Panc1 (cell line): ENCODE results near the gene MYT1. TPM values are rescaled to one million over a fixed set of nuclear protein-coding genes. Genes with fewer than 3 reads are reported as not detected.

Source experiments
- ATAC-seq: fragments of 200-7000 bp; cut with Tn5 transposase; 2 replicates; pipeline ENCODE4 v1.9.1; 2020; ENCODE audit warnings: mild to moderate bottlenecking, moderate library complexity
- BruUV-seq: library from RNA; stranded (reverse); fragments of 400-500 nt; replicated peaks from 2 replicates; lab custom pipeline; 2021; lab: Mats Ljungman, UMichigan
- CTCF ChIA-PET: fragments of 300-600 bp; sonication (Branson Sonifier 250); formaldehyde crosslinking; loops from one replicate; lab custom pipeline; 2022; ENCODE audit warnings: antibody characterized with exemption; lab: Charles Lee
- POLR2A ChIA-PET: fragments of 300-600 bp; sonication (Branson Sonifier 250); formaldehyde crosslinking; loops from one replicate; lab custom pipeline; 2022; ENCODE audit warnings: antibody characterized with exemption; lab: Charles Lee
- DNase-seq: peaks from one replicate; pipeline ENCODE4 v3.0.0-alpha.2; 2010; ENCODE audit warnings: low read depth, low spot score
- H3K27ac ChIP-seq: 2 replicates; pipeline ENCODE4 v1.5.1; 2011; ENCODE audit warnings: mild to moderate bottlenecking, low read length, inconsistent platforms
- H3K27me3 ChIP-seq: fragments of 200-500 bp; sonication (Bioruptor generic); 2 replicates; pipeline ENCODE4 v1.6.0; 2014; ENCODE audit warnings: low read length, inconsistent platforms; ENCODE audit not compliant: control insufficient read depth, insufficient read depth
- H3K36me3 ChIP-seq: fragments of 200-500 bp; sonication (Bioruptor generic); 2 replicates; pipeline ENCODE4 v1.5.1; 2014; ENCODE audit warnings: inconsistent platforms, mild to moderate bottlenecking, low read length, moderate library complexity; ENCODE audit not compliant: control insufficient read depth, insufficient read depth
- H3K4me1 ChIP-seq: 2 replicates; pipeline ENCODE4 v1.5.1; 2011; ENCODE audit warnings: inconsistent platforms, mild to moderate bottlenecking, low read length, moderate library complexity; ENCODE audit not compliant: control insufficient read depth, insufficient read depth
- H3K4me3 ChIP-seq, 2 experiments: 2 replicates each; pipeline ENCODE4 v1.5.1; 2011 to 2012; ENCODE audit warnings: low read depth in 2 of 2, low read length in 2 of 2, mild to moderate bottlenecking in 2 of 2, inconsistent platforms in 1 of 2, moderate library complexity in 1 of 2
- H3K9me3 ChIP-seq: fragments of 200-500 bp; sonication (Bioruptor generic); 2 replicates; pipeline ENCODE4 v1.5.1; 2014; ENCODE audit warnings: low read depth, mild to moderate bottlenecking, inconsistent platforms, low read length, moderate library complexity; ENCODE audit not compliant: control insufficient read depth, insufficient read depth
- POLR2AphosphoS5 ChIP-seq: IDR thresholded peaks from 2 replicates; pipeline ENCODE4 v1.6.1; 2012; ENCODE audit warnings: mild to moderate bottlenecking, low read depth, low read length, moderate library complexity
- SIN3A ChIP-seq: IDR thresholded peaks from 2 replicates; pipeline ENCODE4 v1.6.1; 2012; ENCODE audit warnings: low read depth, mild to moderate bottlenecking, low read length, moderate library complexity, borderline replicate concordance; ENCODE audit not compliant: insufficient read depth
- TCF7L2 ChIP-seq: IDR thresholded peaks from 2 replicates; pipeline ENCODE4 v1.6.1; 2011; ENCODE audit warnings: mild to moderate bottlenecking, low read depth, low read length, inconsistent platforms
- in situ Hi-C: cut with HindIII; loops from 2 replicates; pipeline ENCODE4 v1.10.0; 2016; ENCODE audit warnings: low sequenced_read_pairs, low pct_unique_long_range_greater_than_20kb
- intact Hi-C: fragments of 100-400 bp; cut with micrococcal nuclease; formaldehyde crosslinking; loops from one replicate; pipeline ENCODE4 v1.10.0; 2022; ENCODE audit not compliant: unreplicated experiment
- total RNA-seq: library from RNA; stranded (reverse); gene quantifications from one replicate; pipeline ENCODE4 v1.2.1, GENCODE V29; 2021; ENCODE audit not compliant: unreplicated experiment
- TF ChIP-seq, protein P1 (sequence below), 2 experiments: IDR thresholded peaks; 2 replicates each; pipeline ENCODE4 v1.6.1; 2011 to 2012; ENCODE audit warnings: low read depth in 2 of 2, control low read depth in 1 of 2, low read length in 1 of 2, mild to moderate bottlenecking in 1 of 2, moderate library complexity in 1 of 2; ENCODE audit not compliant: insufficient read depth in 1 of 2
- TF ChIP-seq, protein P2 (sequence below): fragments of 450-650 bp; IDR thresholded peaks from 2 replicates; pipeline ENCODE4 v1.5.1; 2017; ENCODE audit warnings: mild to moderate bottlenecking

Gene MYT1
- total RNA-seq, 1 experiment from 2014 or later = 0.41 TPM

DNA sequence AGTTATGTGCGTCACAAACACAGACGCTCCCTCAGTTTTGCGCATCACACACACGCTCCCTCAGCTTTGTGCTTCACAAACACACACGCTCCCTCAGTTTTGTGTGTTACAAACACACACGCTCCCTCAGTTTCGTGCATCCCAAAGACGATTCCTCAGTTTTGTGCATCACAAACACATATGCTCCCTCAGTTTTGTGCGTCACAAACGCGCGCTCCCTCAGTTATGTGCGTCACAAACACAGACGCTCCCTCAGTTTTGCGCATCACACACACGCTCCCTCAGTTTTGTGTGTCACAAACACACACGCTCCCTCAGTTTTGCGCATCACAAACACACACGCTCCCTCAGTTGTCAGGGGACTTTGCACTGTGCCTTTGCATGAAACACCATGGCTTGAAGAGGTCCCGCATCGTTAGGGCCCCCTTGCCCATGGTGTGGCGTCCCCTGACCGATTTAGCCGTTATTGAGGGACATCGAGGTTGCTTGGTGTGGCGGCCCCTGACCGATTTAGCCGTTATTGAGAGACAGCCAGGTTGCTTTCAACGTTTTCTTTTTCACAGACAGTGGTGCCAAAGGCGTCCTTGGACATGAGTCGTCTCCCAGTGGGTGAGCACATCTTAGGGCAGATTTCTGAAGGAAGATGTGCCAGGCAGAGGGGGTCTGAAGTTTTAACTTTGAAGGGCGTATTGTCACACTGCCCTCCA lies 28.1 kb upstream of the MYT1 start:
- no peaks in the 10 kb centered on the region for H3K36me3 ChIP-seq
- TF ChIP-seq, protein P1, sequence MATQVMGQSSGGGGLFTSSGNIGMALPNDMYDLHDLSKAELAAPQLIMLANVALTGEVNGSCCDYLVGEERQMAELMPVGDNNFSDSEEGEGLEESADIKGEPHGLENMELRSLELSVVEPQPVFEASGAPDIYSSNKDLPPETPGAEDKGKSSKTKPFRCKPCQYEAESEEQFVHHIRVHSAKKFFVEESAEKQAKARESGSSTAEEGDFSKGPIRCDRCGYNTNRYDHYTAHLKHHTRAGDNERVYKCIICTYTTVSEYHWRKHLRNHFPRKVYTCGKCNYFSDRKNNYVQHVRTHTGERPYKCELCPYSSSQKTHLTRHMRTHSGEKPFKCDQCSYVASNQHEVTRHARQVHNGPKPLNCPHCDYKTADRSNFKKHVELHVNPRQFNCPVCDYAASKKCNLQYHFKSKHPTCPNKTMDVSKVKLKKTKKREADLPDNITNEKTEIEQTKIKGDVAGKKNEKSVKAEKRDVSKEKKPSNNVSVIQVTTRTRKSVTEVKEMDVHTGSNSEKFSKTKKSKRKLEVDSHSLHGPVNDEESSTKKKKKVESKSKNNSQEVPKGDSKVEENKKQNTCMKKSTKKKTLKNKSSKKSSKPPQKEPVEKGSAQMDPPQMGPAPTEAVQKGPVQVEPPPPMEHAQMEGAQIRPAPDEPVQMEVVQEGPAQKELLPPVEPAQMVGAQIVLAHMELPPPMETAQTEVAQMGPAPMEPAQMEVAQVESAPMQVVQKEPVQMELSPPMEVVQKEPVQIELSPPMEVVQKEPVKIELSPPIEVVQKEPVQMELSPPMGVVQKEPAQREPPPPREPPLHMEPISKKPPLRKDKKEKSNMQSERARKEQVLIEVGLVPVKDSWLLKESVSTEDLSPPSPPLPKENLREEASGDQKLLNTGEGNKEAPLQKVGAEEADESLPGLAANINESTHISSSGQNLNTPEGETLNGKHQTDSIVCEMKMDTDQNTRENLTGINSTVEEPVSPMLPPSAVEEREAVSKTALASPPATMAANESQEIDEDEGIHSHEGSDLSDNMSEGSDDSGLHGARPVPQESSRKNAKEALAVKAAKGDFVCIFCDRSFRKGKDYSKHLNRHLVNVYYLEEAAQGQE (IDR thresholded peaks at IDR 0.05; ENCODE audit: insufficient read depth in 1 of 2, low read depth in 2 of 2, low read length in 1 of 2) = no peak
- no peak for TF ChIP-seq TCF7L2
- no TSS peak for BruUV-seq
- H3K4me1 ChIP-seq = no peaks in the 10 kb centered on the region
- ATAC-seq (no peak), DNase-seq (no peak)
- H3K4me3 ChIP-seq = no peak overlapping the region
- no peak overlapping the region for H3K27ac ChIP-seq
- intact Hi-C loops = no loop called here
- CTCF ChIA-PET = no interaction called here
- H3K9me3 ChIP-seq = no peaks in the 10 kb centered on the region
- POLR2A ChIA-PET = interaction anchor here (0.7 kb wide), 1 partner anchor 88 kb away, joined by 5 read pairs; no protein-coding TSS in a partner anchor
- H3K27me3 ChIP-seq = no peaks in the 10 kb centered on the region
- in situ Hi-C loops = no loop called here

DNA sequence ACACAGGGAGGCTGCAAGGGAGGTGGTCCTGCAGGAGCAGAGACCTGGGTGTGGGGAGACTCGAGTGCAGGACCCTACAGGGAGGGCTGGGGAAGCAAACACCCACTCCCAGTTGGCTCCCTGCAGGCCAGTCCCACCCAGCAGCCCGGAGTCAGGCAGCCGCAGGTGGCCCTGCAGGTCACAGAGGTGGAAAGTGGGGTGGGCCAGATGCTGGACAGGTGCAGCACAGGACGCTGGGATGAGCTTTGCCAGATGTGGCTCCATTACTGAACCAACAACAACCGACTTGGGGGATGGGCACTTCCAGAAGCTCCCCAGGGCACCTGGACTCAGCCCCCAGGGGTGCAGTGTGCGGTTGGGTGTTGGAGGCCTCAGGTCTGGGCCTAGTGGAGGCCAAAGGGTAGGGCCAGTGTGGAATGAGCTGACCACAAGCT lies 26.6 kb upstream of the MYT1 start:
- no peaks in the 10 kb centered on the region for H3K36me3 ChIP-seq
- no peak overlapping the region for H3K27ac ChIP-seq
- H3K27me3 ChIP-seq = no peaks in the 10 kb centered on the region
- no peak overlapping the region for H3K4me3 ChIP-seq
- in situ Hi-C loops (no loop called here), intact Hi-C loops (no loop called here)
- TF ChIP-seq, protein P1 (IDR thresholded peaks at IDR 0.05; ENCODE audit: insufficient read depth in 1 of 2, low read depth in 2 of 2, low read length in 1 of 2) = no peak
- TF ChIP-seq TCF7L2 = no peak
- TF ChIP-seq SIN3A = no peak
- TF ChIP-seq POLR2AphosphoS5 = no peak
- TF ChIP-seq, protein P2, sequence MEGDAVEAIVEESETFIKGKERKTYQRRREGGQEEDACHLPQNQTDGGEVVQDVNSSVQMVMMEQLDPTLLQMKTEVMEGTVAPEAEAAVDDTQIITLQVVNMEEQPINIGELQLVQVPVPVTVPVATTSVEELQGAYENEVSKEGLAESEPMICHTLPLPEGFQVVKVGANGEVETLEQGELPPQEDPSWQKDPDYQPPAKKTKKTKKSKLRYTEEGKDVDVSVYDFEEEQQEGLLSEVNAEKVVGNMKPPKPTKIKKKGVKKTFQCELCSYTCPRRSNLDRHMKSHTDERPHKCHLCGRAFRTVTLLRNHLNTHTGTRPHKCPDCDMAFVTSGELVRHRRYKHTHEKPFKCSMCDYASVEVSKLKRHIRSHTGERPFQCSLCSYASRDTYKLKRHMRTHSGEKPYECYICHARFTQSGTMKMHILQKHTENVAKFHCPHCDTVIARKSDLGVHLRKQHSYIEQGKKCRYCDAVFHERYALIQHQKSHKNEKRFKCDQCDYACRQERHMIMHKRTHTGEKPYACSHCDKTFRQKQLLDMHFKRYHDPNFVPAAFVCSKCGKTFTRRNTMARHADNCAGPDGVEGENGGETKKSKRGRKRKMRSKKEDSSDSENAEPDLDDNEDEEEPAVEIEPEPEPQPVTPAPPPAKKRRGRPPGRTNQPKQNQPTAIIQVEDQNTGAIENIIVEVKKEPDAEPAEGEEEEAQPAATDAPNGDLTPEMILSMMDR = no peak
- ATAC-seq = no peak
- POLR2A ChIA-PET = no interaction called here
- H3K4me1 ChIP-seq = no peaks in the 10 kb centered on the region
- DNase-seq = no peak
- no TSS peak for BruUV-seq
- H3K9me3 ChIP-seq = no peaks in the 10 kb centered on the region
- CTCF ChIA-PET = interaction anchor here (0.6 kb wide), 1 partner anchor 59 kb away, joined by 6 read pairs; no protein-coding TSS in a partner anchor
